Fibroblast of peridontal ligament (primary cell): ENCODE results near the gene CHMP2A.

Experiments used
- DNase-seq: peaks from one replicate; pipeline ENCODE4 v3.0.0-alpha.2; 2010; ENCODE audit errors: extremely low read depth

Gene CHMP2A

DNA sequence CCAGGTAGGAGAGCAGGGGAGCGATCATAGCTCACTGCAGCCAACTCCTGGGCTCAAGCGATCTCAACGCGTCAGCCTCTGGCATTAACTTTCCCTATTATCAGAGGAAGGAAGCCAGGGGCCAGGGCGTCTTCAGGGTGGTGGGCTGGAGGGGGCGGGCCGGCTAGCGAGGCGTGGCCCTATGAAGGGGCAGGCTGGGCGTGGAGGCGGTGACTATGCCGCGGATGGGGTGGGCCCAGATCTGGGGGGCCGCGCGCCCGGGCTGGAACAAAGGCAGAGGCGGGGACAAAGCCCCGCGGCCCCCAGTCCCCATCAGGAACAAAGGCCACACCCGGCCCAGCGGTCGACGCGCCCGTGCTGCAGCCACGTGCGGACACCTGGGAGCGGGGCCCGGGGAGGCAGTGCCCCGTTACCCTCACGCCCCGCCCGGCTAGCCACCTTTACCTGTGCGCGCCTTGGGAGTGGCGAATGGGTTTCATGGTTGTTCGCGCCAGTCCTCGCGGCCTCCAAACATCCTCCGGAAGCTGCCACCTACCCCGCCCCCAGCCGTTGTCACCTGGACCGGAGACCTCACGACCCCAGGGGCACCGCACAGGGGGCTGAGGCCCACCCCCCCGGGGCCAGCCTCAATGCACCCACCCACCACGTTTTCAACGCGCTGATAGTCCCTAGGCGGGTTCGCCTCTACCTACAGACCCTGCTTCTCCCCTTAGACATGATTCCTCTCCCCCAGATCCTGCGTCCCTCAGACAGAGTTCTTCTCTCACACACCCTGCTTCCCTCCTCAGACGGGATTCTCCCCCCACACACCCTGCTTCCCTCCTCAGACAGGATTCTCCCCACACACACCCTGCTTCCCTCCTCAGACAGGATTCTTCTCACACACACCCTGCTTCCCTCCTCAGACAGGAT lies 16.4 kb downstream of the CHMP2A start:
- no peak for DNase-seq

DNA sequence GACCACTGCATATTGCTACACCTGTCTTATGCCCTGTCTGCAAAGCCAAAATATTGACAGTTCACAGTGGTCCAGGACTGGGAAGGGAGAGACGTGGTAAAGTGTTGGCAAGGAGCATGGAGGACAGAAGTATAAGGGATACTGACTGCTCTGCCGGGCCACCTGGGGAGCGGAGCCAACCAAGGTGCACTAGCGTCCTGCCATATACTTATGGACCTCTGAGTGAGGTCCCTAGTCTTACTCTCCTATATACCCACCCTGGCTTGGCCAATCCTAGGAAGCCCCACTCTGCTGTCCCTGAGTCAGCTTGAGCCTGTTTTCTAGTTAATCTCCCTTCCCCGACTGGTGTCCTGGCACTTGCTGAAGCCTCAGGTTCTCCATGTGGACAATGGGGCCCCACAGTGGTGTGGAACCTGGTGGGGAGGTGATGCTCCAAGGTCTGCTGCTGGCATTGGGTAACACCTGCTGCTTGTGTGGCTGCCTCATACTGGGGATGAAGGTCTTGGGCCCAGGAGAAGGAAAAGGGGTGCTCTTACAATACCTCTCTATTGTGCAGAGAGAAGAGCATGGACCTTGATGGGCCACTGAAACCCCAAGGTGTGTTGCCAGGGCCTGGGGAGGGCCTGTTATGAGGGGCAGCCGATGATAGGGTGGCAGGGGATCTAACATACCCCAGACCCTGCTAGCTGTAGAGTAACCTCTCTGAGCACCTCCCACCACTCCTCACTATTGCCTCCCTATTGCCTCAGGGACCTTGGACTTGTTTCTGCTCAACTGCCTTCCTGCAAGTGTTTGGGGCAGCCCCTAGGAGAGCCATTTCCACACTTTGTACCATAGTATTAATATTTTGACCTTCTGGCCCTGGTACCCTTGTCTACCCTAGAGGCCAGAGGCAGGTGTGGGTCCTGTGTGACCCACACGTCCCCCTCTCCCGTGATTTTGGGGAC lies 17.8 kb downstream of the CHMP2A start:
- DNase-seq = no peak

DNA sequence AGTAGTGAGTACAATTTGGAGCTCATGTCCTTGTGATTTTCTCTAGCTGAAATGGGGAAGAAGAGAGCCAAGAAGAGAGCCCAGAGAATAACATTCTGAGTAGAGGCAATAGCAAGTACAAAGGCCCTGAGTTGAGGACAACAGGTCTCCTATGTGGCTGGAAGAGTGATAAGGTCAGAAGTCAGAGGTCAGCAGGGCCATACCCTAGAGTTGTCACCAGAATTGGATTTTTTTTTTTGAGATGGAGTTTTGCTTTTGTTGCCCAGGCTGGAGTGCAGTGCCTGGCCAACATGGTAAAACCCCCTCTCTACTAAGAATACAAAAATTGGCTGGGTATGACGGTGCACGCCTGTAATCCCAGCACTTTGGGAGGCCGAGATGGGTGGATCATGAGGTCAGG lies 19.0 kb downstream of the CHMP2A start:
- DNase-seq = no peak

DNA sequence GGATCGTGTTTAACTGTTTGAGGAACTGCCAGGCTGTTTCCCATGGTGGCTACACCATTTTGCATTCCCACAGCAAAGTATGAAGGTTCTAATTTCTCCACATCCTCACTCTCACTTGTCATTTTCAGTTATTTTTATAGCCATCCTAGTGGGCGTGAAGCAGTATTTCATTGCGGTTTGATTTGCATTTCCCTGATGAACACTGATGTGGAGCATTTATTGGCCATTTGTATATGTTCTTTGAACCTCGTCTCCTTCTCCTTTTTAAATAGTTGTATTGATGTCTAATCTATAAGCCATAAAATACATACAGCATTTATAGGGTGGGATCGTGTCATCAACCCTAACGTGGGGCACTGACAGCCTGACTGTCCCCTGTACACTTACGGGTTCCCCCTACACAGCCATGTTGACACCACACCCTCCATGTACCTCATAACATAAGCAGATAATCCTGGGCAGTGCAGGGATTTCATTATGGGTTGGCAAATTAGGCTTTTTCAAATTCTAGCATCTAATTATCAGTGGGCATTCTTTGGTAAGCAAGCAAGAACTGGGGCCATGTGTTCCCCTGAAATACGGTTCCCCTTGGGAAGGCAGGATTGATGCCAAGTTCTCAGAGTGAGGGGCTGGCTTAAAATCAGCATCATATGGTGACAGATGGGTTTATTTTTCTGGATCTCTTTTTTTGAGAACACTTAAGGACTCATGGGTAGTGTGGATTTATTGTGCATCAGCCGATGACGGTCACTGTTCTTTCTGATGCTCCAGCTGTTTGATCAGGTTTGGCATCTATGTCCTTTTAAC lies 23.7 kb downstream of the CHMP2A start:
- no peak for DNase-seq

DNA sequence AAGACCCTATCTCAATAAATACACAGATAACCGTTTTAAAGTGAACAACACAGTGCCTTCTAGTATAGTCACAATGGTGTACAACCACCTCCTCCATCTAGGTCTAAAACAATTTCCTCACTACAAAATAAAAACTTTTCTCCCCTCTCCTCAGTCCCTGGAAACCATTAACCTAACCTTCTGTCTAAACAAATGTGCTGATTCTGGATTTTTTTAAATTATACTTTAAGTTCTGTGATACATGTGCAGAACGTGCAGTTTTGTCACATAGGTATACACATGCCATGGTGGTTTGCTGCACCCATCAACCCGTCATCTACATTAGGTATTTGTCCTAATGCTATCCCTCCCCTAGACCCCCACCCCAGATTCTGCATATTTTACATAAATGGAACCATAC lies 25.5 kb downstream of the CHMP2A start:
- DNase-seq = no peak

DNA sequence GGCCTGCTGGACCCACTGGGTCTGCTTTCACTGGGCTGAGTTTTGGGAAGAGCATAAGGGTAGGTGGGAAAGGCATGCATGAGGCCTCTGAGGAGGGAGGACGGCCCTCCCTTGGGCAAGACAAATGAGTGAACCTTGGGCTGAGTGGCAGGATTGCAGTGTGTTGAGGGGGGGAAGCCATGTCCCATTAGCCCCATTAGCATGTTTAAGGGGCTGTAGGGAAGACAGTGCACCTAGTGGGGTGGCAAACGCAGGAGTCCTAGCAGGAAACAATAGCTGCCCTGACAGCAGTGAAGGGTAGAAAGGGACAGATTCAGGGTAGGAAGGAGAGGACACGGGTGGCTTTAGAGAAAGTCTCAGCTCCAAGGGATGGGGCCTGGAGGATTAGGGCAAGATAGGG lies 32.2 kb downstream of the CHMP2A start:
- DNase-seq = no peak

DNA sequence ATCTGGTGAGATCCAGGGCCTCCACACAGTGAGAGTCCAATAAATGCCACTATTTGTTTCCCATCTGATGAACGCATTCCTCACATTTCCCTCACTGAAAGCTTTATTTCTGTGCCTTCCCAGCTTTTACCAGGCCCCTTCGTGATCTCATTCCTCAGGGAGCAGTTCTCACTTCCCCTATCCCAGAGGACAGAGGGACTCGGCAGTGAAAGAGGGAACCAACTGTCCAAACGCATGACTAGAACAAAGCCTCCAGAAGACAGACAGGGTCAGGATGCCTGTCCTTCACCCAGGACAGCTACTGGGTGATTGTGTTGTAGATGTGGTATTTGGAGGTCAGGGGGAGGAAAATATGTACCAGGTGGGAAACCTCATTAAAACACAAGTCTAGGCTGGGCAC lies 33.3 kb downstream of the CHMP2A start:
- no peak for DNase-seq

DNA sequence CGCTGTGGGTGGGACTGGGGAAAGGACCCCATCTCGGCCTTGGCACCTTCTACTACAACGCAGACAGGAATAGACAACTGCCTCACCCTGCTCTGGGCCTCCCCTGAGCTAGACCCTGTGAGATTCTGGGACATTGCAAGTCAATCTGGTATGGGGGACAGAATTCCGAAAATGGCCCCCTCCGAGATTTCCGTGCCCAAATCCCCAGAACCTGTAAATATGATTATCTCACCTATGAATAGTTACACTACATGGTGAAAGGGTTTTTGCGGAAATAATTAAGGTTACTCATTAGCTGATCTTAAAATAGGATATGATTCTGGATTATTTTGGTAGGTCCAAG lies 34.7 kb downstream of the CHMP2A start:
- no peak for DNase-seq

DNA sequence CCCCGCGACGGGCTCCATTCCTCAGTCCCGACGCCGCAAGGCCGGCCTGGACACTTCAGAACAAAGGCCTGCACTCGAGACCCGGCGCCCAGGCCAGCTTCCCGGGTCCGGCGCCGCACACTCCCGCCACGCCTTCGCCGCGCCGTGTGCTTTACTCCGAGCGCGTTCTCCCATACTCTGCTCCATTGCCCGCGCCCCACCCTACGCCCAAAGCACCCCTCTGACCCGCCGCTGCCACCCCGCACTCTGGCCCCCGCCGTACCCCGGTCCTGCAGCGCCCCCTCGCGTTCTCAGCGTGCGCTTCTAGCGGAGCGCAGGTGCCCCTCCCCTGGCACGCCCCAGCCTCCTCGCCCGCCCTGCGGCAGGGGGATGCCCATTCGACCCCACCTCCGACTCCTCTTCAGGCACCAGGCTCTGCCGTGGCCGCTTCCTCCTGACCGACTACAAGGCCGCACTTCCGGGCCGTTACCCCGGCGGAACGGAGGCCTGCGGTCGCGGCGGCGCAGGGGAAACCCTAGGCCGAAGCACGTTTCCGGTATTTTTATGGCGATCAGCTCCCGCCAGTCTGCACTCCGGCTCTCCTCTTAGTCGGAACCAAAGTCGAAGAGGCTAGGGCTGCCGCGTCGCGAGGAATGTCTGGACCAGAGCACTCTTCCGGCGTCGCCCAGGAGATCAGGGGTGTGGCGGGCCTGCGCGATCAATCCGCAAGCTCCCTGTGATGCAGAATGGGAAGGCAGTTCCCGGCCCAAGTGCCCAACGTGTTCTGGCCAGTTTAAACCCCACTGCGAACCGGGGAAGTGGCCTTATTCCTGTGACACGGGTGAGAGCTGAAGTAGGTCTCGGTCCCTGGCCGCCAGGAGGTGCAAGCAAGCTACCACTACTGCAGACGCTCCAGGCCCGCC lies 35.3 kb downstream of the CHMP2A start, which contains the start of gene ZBTB45:
Gene ZBTB45 (minus strand): TSS at position 456 of the 902 bp plus-strand sequence. CDS start 2,137 bp downstream, outside the sequence.
- peak; percentile 96 for DNase-seq

DNA sequence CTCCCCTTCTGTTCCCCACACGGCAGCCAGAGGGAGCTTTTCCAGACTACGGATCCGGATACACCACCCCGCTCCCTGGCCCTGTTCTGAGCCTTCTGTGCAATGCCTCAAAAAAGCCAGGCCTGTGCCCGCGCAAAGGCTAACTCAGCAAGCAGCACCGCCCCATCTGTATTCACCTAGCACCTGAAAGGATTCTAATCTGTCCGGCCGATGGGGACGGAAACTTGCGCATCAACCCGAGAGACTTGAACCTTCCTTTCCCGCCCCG lies 35.9 kb downstream of the CHMP2A start:
- peak; percentile 71 for DNase-seq

DNA sequence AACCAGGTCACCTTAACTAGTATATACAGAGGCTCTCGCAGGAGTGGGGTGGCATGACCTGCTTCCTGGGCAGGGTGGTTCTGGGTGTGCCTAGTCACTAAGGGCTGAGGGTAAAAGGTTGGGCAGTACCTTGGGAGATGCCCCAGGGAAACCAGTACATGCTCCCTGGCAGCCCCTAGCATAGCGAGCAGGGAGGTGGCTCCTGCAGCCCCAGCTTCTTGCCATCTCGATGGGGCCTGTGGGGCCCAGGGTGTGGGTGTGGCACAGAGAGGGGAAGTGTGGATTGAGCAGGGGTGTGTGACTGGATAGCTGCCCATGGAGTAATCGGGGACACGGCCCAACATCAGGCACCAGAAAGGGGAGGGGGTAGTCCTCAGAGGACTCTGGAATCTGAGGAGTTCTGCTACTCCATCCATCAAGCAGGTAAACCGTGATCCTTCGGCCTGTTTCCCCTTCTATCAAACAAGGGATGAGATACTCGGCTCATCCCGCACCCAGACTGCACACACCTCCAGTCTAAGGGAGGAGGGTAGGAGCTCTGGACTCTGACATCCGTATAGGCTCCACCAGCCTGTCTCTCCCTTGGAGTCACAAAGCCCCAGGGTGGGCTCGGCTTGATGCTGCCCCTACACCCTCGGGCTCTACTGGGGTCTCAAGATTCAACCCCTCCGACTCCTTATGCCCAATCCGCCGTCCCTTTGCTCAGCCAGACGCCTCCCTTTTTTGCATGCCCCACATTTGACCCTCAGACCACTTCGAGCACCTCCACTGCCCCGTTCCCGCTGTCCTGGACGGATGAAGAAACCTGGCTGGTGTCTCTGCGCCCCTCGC lies 36.4 kb downstream of the CHMP2A start:
- no peak for DNase-seq

DNA sequence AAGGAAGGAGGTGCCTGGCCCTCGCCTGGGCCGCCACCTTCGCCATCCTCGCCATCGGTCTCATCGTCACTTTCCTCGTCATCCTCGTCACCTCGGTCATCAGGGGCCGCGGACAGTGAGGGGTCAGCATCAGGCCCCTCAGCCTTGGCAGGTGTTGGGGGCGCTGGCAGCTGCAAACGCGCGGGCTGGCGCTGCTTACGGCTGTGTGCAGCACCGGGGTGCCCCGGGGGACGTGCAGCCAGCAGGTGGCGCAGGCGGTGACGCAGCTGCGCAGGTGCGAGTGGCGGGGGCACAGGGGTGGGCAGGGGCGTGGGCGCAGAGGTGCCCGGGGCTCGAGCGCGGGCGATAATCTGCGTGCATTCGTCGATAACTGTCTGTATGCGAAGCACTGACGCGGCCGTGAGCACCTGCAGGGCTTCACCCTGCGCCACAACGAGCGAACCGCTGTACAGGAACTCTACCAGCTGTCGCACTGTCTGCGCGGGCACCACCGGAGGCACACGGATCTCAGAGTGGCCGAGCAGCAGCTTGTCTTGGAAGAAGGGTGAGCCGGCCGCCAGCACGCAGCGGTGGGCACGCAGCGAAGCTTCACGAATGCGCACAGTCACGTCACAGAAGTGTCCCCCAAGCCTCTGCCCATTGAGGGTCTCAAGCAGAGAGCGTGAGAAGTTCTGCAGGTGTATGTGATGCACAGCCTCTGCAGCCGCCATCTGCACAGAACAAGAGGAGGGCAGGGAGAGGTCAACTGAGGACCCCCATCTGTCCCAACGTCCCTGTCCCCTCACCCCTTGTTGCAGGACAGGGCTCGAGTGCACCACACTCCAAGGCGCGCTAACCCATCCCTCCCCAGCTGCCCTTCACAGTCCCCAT lies 37.7 kb downstream of the CHMP2A start:
- DNase-seq = no peak

DNA sequence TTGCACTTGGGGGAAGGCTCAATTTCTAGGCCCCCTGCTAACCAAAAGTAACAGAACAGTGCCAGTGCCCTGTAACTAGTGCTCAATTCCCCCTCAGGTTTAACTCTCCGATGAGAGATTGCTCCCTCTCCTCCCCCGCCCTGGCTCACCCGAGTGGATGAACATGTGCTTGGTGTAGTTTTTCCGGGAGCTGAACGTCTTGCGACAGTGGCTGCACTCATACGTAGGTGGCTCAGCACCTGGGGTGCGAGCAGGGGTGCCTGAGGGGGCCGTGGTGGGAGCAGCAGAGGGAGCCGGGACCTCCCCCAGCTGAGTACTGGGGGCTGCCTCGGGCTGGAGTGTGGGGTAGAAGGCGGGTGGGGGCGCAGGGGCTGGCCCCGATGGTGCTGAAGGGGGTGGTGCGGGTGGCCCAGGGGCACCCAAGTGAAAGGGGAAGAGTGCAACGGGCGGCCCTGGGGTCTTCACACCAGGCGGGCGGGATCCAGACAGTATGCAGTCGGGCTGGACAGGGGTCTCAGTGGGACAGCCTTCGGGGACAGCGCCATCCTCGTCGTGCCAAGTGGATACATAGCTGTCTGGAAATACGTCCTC lies 38.6 kb downstream of the CHMP2A start:
- DNase-seq = no peak

DNA sequence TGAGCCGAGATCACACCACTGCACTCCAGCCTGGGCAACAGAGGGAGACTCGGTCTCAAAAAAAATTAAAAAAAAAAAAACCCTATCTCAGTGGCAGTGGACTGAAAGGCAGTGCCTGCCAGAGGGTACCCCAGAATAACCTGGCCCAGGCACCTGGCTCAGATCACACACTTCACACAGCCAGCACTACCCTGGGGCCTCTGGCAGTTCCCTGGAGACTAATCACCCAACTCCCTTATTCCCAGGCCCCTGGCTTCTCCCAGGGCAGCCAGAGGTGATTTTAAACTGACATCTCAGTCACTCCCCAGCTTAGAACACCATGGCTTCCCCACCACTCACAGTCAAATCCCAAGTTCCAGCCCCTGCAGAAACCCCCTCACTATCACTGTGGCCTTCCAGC lies 39.6 kb downstream of the CHMP2A start:
- no peak for DNase-seq

DNA sequence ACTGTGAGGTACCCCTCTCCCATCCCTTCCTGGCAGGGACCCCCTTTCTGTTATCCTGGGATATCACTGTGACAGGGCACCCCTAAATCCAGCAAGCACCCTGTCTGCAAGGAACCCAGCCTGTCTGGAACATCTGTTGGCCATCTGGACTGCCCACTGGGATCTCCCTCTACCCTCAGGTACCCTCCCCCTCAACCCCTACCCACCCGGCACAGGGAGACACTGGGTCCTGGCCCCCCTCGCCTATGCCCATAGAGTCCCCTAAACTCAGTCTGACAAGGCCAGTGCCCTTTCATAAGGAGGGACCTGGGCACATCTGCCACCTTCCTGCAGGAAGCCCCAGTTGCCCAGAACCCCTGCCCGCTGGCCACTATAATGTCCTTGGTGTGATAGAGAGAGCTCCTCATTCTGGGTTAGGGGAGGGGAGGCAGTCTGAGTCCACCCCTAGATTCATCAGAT lies 40.3 kb downstream of the CHMP2A start:
- no peak for DNase-seq

DNA sequence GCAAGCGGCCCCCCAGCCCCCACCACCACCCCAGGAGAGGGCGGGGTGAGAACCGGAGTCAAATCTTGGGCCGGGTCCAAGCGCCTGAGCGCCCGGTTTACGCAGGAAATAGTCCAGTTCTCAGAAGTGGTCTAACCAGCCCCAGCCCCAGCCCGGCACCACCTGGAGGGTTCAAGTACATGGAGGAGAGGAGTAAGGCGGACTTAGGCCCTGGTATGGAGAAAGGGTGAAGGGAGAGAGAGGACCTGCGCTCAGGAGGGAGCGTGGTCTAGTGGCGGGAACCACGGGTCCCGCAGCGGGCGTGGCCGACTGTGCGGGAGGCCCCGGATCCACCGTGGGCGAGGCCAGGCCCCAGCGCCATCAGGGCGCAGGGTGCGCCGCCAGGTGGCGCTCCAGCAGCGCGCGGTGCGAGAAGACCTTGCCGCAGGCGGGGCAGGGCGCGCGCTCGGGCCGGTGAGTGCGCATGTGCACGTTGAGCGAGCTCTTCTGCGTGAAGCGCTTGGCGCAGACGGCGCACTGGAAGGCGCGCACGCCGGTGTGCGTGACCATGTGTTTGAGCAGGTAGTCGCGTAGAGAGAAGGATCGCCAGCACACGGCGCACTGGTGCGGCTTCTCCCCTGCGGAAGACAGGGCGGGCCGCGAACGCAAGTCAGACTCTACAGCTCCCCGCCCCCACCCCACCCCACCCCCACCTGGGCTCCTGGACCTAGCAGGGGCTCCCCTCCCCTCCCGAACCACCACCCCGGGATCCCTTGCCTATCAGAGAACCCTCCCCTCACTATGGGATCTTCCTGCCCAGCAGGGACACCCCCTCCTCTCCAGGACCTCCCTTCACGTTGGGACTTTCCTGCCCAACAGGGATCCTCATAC lies 41.0 kb downstream of the CHMP2A start:
- peak; percentile 78 for DNase-seq

DNA sequence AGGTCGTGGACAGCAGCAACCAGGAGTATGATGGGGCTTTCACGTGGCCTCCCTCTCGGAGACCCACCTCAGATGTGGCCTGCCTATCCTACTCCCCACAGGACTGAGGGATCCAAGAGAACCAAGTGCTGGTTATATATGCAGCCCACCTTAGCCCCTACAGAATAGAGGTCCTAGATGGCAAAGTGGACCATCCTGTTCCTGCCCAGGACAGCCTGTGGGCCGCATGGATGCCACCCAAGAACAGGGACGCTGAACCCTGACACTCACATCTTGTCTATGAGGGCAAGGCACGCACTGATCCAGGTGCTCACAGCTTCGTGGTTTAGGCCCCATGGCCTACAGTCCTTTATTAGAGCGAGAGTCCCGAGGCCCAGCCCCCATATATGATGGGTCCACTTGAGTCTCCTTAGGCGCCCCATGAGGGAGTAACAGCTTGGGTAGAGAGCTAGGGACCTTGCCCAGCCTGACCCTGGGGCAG lies 41.7 kb downstream of the CHMP2A start:
- no peak for DNase-seq
